PFSK-1 (cell line): ENCODE data around the gene STK25.
A peak's percentile ranks its signal among the peaks of the same experiment; 100 is the strongest.

ENCODE experiments used
- FOXP2 ChIP-seq: optimal IDR thresholded peaks from 2 replicates; pipeline ENCODE3; 2011; ENCODE audit warnings: borderline replicate concordance, control low read depth, inconsistent platforms; ENCODE audit not compliant: insufficient read depth; ENCODE audit errors: extremely low read length, extremely low read depth
- POLR2AphosphoS5 ChIP-seq: IDR thresholded peaks from 2 replicates; pipeline ENCODE4 v1.6.1; 2012; ENCODE audit warnings: low read depth, mild to moderate bottlenecking, control low read depth, low read length, moderate library complexity
- SIN3A ChIP-seq: IDR thresholded peaks from 2 replicates; pipeline ENCODE4 v1.6.1; 2012; ENCODE audit warnings: mild to moderate bottlenecking, low read length, moderate library complexity, borderline replicate concordance; ENCODE audit not compliant: insufficient read depth
- TAF1 ChIP-seq: IDR thresholded peaks from 2 replicates; pipeline ENCODE4 v1.6.1; 2012; ENCODE audit warnings: low read length, control low read depth, borderline replicate concordance; ENCODE audit not compliant: insufficient read depth
- TF ChIP-seq, protein P1 (sequence below), 2 experiments: IDR thresholded peaks; 2 replicates each; pipeline versions ENCODE4 v1.6.1 to v1.8.0; 2011 to 2012; ENCODE audit warnings: low read depth in 2 of 2, low read length in 2 of 2, control low read depth in 1 of 2, inconsistent platforms in 1 of 2, mild to moderate bottlenecking in 1 of 2, moderate library complexity in 1 of 2; ENCODE audit not compliant: insufficient read depth in 1 of 2

Gene STK25

DNA sequence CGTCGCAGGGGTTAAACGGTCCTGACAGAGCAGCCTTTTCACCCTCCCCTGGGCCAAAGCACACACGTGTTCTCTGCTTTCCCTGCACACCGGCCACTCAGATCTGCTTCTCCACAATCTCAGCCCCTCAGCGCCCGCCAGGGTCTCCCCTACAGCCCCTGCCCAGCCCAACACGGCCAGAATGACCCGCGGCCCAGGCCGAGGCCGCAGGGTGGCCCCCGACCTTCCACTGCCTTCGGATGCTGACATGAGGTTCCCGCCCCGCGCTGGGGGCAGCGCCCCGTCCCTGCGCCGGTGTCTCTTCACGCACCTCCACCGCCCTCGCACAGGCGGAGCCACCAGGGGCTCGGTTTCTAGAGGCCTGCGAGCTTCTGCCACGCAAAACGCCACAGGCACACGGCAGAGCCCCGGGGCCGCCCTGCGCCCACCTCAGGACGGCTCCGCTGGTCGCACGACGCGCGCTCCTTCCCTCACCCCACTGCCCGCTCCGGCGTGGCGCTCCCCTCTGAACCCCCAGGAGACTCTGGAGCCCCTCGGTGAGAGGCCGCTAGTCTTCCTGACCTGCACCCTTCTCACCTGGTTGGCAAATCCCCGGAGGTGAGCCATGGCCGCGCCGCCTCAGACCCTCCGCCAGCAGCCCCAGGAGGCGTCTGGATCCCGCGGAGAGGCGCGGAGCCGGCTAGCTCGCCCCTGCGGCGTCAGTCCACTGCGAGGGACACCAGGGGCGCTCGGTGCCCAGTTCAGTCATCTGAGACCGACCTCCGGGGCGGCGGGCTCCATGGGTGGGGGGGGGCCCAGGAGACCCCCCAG is 749 bp downstream of the STK25 start:
- TF ChIP-seq POLR2AphosphoS5 (0 out of 2 replicates have a peak, but pooled peaks have one; percentile 2), SIN3A (peak; percentile 35; the same call in 1 of the 2 replicates), TAF1 (no peak)

DNA sequence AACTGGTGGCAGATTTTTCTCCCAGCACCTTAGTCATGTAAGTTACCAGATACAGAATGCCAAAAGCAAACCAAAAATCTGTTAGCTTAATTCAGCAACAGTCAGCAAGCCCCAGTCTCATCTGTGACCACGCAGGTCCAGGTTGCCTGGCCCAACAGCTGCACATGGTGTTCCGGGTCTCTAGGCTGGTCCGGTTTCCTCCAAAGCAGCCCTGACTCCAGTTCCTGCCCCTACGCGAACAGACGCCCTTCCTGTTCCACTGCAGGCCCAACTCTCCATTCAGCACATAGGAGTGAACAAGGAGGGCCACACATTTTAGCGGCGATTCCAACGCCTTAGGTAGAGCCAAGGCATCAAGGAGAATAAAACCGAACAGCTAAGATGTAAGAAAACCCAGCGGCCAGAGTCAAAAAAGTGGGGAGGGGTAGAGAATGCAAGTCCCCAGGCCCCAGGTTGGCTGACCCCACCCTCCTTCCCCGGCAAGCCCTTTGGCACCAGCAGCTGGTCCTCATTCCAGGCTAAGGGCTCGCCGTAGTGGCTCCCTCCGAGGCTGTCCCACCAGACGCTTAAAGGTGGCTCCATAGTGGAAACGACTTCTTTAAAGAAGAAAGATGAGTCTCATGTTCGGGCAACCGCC is 1.5 kb downstream of the STK25 start:
- TF ChIP-seq, protein P1, sequence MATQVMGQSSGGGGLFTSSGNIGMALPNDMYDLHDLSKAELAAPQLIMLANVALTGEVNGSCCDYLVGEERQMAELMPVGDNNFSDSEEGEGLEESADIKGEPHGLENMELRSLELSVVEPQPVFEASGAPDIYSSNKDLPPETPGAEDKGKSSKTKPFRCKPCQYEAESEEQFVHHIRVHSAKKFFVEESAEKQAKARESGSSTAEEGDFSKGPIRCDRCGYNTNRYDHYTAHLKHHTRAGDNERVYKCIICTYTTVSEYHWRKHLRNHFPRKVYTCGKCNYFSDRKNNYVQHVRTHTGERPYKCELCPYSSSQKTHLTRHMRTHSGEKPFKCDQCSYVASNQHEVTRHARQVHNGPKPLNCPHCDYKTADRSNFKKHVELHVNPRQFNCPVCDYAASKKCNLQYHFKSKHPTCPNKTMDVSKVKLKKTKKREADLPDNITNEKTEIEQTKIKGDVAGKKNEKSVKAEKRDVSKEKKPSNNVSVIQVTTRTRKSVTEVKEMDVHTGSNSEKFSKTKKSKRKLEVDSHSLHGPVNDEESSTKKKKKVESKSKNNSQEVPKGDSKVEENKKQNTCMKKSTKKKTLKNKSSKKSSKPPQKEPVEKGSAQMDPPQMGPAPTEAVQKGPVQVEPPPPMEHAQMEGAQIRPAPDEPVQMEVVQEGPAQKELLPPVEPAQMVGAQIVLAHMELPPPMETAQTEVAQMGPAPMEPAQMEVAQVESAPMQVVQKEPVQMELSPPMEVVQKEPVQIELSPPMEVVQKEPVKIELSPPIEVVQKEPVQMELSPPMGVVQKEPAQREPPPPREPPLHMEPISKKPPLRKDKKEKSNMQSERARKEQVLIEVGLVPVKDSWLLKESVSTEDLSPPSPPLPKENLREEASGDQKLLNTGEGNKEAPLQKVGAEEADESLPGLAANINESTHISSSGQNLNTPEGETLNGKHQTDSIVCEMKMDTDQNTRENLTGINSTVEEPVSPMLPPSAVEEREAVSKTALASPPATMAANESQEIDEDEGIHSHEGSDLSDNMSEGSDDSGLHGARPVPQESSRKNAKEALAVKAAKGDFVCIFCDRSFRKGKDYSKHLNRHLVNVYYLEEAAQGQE (IDR thresholded peaks at IDR 0.05; ENCODE audit: insufficient read depth in 1 of 2, low read depth in 2 of 2, low read length in 2 of 2) = no peak
- no peak for TF ChIP-seq SIN3A
- 0 out of 2 replicates have a peak, but pooled peaks have one; percentile 2 for TF ChIP-seq POLR2AphosphoS5
- no peak for TF ChIP-seq FOXP2
- TF ChIP-seq TAF1 = peak; percentile 56; the same call in 1 of the 2 replicates

DNA sequence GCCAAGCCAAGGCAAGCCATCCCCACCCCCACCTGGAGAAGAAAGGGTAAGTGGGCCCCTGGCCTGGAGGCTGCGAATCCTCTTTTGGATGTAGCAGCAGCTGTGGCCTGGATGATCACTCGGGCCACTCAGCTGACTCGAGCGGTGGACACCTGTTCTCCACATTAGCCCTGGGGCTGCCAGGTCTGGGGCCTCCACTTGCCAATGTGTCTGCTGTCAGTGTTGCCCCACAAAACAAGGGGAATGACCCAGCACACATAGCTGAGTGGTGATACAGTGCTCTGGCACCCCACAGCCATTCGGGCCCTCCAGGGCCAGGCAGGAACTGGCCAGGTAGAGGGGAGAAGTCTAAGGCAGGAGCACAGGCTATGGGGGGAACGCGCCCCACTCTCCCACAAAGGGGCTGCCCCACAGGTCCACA is 2.6 kb downstream of the STK25 start:
- TF ChIP-seq, protein P1 (IDR thresholded peaks at IDR 0.05; ENCODE audit: insufficient read depth in 1 of 2, low read depth in 2 of 2, low read length in 2 of 2) = no peak
- TF ChIP-seq TAF1 (no peak), POLR2AphosphoS5 (no peak), FOXP2 (no peak), SIN3A (no peak)

DNA sequence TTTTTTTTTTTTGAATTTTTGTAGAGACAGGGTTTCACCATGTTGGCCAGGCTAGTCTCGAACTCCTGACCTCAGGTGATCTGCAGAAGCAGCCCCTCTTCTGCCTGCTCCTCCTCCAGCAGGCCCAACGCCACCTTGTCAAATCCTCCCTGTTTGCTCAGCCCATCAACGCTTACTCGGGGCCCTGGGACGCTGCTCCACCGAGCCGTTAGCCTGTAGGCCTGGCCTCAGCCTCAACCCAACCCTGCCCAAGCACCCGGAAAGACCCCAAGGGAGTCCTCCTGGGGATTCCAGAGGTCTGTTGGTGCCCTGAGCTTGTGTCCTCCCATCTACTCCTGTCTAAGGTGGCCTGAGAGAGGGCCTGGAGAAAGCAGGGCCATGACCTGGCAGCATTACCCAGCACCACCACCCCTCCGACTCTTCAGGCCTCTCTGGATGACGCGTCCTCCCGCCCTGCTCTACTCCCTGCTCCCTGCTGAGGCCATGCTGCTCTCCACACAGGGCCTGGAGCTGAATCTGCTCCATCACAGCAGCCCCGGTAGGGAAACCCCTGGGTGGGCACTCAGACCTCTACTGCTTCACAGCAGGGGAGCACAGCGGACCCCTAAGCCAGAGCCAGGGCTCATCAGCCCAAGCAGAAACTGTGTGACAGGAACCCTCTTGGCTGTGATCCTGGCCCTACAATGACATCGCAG is 3.2 kb downstream of the STK25 start:
- TF ChIP-seq FOXP2 = no peak

DNA sequence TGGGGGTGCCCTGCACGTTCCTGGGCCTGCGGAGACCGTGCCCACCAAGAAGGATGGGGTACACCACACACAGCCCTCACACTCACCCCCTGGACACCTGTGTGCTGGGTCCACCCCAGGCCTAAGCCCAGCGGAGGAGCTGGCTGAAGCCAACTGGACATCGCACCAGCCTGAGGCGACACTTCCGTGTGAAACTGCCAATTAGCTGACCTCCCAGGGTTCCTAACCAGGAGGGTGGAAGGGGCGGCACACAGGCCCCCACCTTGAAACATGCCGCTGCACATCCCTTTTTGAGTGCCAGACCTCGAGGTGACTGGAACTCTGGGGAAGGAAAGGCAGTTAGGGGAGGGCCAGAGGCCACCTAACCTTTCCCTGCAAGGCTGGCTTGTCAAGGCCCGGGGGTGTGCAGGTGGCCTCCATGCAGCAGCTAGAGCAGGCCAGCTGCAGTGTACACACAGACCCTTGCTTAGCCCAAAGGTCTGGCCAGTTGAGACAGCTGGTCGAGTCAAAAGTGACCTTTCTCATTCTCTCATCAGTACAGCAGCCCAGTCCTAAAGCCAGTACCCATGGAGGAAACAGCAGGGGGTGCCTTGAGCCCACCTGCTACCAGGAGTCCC is 4.5 kb downstream of the STK25 start:
- TF ChIP-seq FOXP2 (no peak), POLR2AphosphoS5 (no peak), TAF1 (no peak), SIN3A (no peak)
- TF ChIP-seq, protein P1 (IDR thresholded peaks at IDR 0.05; ENCODE audit: insufficient read depth in 1 of 2, low read depth in 2 of 2, low read length in 2 of 2) = no peak
